K562 (cell line): ENCODE measurements around the gene DSCAM.
"Not testable (repeated sequence)": the region's sequence is repeated elsewhere in the genome, so short reads cannot be mapped to it uniquely, and the experiment has no call there.

Source experiments
- ATF3 ChIP-seq, 2 experiments: fragments of 450-650 bp in 1 of 2; sonication (generic) in 1 of 2; formaldehyde crosslinking in 1 of 2; IDR thresholded peaks in 1 of 2; conservative IDR thresholded peaks in 1 of 2; 2 replicates each; pipeline versions ENCODE4 v1.6.1 to v1.8.1; 2016 to 2023; ENCODE audit warnings: mild to moderate bottlenecking in 2 of 2, moderate library complexity in 2 of 2, inconsistent platforms in 1 of 2, missing genetic modification reagents in 1 of 2
- CHCHD3 ChIP-seq: fragments of 250-450 bp; sonication (Bioruptor Pico); IDR thresholded peaks from 2 replicates; pipeline ENCODE4 v2.1.2; 2022; ENCODE audit warnings: mild to moderate bottlenecking
- E2F3 ChIP-seq: fragments of 250-450 bp; sonication (Bioruptor Pico); IDR thresholded peaks from 2 replicates; pipeline ENCODE4 v1.4.0; 2020; ENCODE audit warnings: mild to moderate bottlenecking
- ELF1 ChIP-seq: fragments of 200-800 bp; sonication (Bioruptor generic); IDR thresholded peaks from 2 replicates; pipeline ENCODE4 v1.6.1; 2016; ENCODE audit warnings: missing genetic modification characterization, missing compliant biosample characterization
- EZH2 ChIP-seq: IDR thresholded peaks from 2 replicates; pipeline ENCODE4 v1.6.1; 2012; ENCODE audit warnings: low read depth, mild to moderate bottlenecking, inconsistent platforms, low read length, borderline replicate concordance
- HMGXB4 ChIP-seq: sonication (generic); formaldehyde crosslinking; IDR thresholded peaks from 2 replicates; pipeline ENCODE4 v1.8.1; 2023; ENCODE audit warnings: mild to moderate bottlenecking, missing genetic modification reagents
- SRF ChIP-seq, 2 experiments: fragments of 250-450, 450-650 bp in 1 of 2; sonication (Bioruptor Pico) in 1 of 2; sonication (generic) in 1 of 2; formaldehyde crosslinking; IDR thresholded peaks; 2 replicates each; pipeline versions ENCODE4 v1.5.0 to v1.5.1; 2020 to 2022; ENCODE audit warnings: mild to moderate bottlenecking in 1 of 2, missing genetic modification reagents in 1 of 2
- TAF1 ChIP-seq: IDR thresholded peaks from 2 replicates; pipeline ENCODE4 v1.6.1; 2011; ENCODE audit warnings: mild to moderate bottlenecking, low read length, moderate library complexity; ENCODE audit not compliant: insufficient read depth, control insufficient read depth, severe bottlenecking; ENCODE audit errors: extremely low read depth
- ZBTB7A ChIP-seq: IDR thresholded peaks from 2 replicates; pipeline ENCODE4 v1.6.1; 2011; ENCODE audit warnings: low read depth, mild to moderate bottlenecking, low read length, moderate library complexity, borderline replicate concordance; ENCODE audit not compliant: control insufficient read depth
- ZNF23 ChIP-seq: fragments of 250-450 bp; sonication (Bioruptor Pico); IDR thresholded peaks from 2 replicates; pipeline ENCODE4 v1.4.0; 2020; ENCODE audit warnings: mild to moderate bottlenecking
- ZNF232 ChIP-seq: sonication (generic); formaldehyde crosslinking; IDR thresholded peaks from 2 replicates; pipeline ENCODE4 v1.8.0; 2022; ENCODE audit warnings: mild to moderate bottlenecking, missing genetic modification reagents
- TF ChIP-seq, protein P1 (sequence below): sonication (generic); formaldehyde crosslinking; IDR thresholded peaks from 2 replicates; pipeline ENCODE4 v1.9.0; 2022; ENCODE audit warnings: mild to moderate bottlenecking, missing genetic modification reagents
- TF ChIP-seq, protein P2 (sequence below), 3 experiments: IDR thresholded peaks in 2 of 3; conservative IDR thresholded peaks in 1 of 3; 2 replicates each; pipeline ENCODE4 v1.5.1; 2011 to 2012; ENCODE audit warnings: low read length in 3 of 3, mild to moderate bottlenecking in 3 of 3, control low read depth in 2 of 3, improper control_type of control experiment in 1 of 3, inconsistent platforms in 1 of 3, low read depth in 1 of 3, mixed read lengths in 1 of 3, moderate library complexity in 1 of 3; ENCODE audit not compliant: insufficient read depth in 2 of 3

GRCh38 chr21:40439581-40439980 is 407.4 kb downstream of the DSCAM start:
- not testable (repeated sequence) for TF ChIP-seq EZH2; TAF1; ATF3 (IDR thresholded peaks at IDR 0.05); ATF3 (CRISPR knock-in tag; conservative IDR thresholded peaks at IDR 0.05); E2F3 (CRISPR knock-in tag); HMGXB4 (CRISPR knock-in tag); ZBTB7A; ELF1 (tag); CHCHD3 (CRISPR knock-in tag); ZNF232 (CRISPR knock-in tag); SRF (CRISPR knock-in tag; IDR thresholded peaks at IDR 0.05); ZNF23 (CRISPR knock-in tag)
- TF ChIP-seq, protein P1, sequence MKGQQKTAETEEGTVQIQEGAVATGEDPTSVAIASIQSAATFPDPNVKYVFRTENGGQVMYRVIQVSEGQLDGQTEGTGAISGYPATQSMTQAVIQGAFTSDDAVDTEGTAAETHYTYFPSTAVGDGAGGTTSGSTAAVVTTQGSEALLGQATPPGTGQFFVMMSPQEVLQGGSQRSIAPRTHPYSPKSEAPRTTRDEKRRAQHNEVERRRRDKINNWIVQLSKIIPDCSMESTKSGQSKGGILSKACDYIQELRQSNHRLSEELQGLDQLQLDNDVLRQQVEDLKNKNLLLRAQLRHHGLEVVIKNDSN (CRISPR knock-in tag): not testable (repeated sequence)
- TF ChIP-seq, protein P2, sequence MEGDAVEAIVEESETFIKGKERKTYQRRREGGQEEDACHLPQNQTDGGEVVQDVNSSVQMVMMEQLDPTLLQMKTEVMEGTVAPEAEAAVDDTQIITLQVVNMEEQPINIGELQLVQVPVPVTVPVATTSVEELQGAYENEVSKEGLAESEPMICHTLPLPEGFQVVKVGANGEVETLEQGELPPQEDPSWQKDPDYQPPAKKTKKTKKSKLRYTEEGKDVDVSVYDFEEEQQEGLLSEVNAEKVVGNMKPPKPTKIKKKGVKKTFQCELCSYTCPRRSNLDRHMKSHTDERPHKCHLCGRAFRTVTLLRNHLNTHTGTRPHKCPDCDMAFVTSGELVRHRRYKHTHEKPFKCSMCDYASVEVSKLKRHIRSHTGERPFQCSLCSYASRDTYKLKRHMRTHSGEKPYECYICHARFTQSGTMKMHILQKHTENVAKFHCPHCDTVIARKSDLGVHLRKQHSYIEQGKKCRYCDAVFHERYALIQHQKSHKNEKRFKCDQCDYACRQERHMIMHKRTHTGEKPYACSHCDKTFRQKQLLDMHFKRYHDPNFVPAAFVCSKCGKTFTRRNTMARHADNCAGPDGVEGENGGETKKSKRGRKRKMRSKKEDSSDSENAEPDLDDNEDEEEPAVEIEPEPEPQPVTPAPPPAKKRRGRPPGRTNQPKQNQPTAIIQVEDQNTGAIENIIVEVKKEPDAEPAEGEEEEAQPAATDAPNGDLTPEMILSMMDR (IDR thresholded peaks at IDR 0.05 in 2 of 3, conservative IDR thresholded peaks at IDR 0.05 in 1 of 3; ENCODE audit: insufficient read depth in 2 of 3, low read depth in 1 of 3, low read length in 3 of 3): not testable (repeated sequence)
